GM21515 (cell line): ENCODE results near the gene SEC14L1.
"Not testable (repeated sequence)": the region's sequence is repeated elsewhere in the genome, so short reads cannot be mapped to it uniquely, and the experiment has no call there.

Experiments used
- ATAC-seq: cut with Tn5 transposase; IDR thresholded peaks from one replicate; pipeline ENCODE4 v1.9.1; 2021; ENCODE audit not compliant: unreplicated experiment

The SEC14L1 gene

GRCh38 chr17:77231076-77231871, 90.5 kb downstream of the SEC14L1 start:
- ATAC-seq = no peak

GRCh38 chr17:77233127-77233526, 92.4 kb downstream of the SEC14L1 start:
- ATAC-seq = no peak

GRCh38 chr17:77233635-77234334, 93.0 kb downstream of the SEC14L1 start:
- no peak for ATAC-seq

- no peak for ATAC-seq
Observed at GRCh38 chr17:77234695-77235094, 93.9 kb downstream of the SEC14L1 start.

- no peak for ATAC-seq
Observed at GRCh38 chr17:77235370-77235941, 94.7 kb downstream of the SEC14L1 start.

GRCh38 chr17:77237232-77238008, 96.7 kb downstream of the SEC14L1 start:
- ATAC-seq = no peak

- no peak for ATAC-seq
Observed at GRCh38 chr17:77240976-77241375, 100.2 kb downstream of the SEC14L1 start.

GRCh38 chr17:77242118-77242851, 101.5 kb downstream of the SEC14L1 start:
- no peak for ATAC-seq

- ATAC-seq = peak; percentile 54
Observed at GRCh38 chr17:77245162-77245926, 104.6 kb downstream of the SEC14L1 start.

GRCh38 chr17:77246110-77247047, 105.6 kb downstream of the SEC14L1 start:
- ATAC-seq = no peak

GRCh38 chr17:77247048-77247541, 106.3 kb downstream of the SEC14L1 start:
- ATAC-seq = no peak

- ATAC-seq = no peak
Observed at GRCh38 chr17:77247609-77248008, 106.8 kb downstream of the SEC14L1 start.

- ATAC-seq = no peak
Observed at GRCh38 chr17:77248216-77249114, 107.7 kb downstream of the SEC14L1 start.

GRCh38 chr17:77251622-77252183, 110.9 kb downstream of the SEC14L1 start:
- ATAC-seq = no peak

GRCh38 chr17:77252306-77252705, 111.5 kb downstream of the SEC14L1 start:
- not testable (repeated sequence) for ATAC-seq

- no peak for ATAC-seq
Observed at GRCh38 chr17:77253611-77254051, 112.9 kb downstream of the SEC14L1 start.
